HG02763 (cell line): Measurements from ENCODE around the gene TMEM131.
"Not testable (repeated sequence)": the region's sequence is repeated elsewhere in the genome, so short reads cannot be mapped to it uniquely, and the experiment has no call there.

Experiments
- ATAC-seq: cut with Tn5 transposase; IDR thresholded peaks from one replicate; pipeline ENCODE4 v1.9.1; 2021; ENCODE audit warnings: mild to moderate bottlenecking, moderate library complexity; ENCODE audit not compliant: unreplicated experiment

Gene TMEM131

GRCh38 chr2:97918818-97919217 is 76.9 kb downstream of the TMEM131 start:
- no peak for ATAC-seq

GRCh38 chr2:97917668-97918067 is 78.1 kb downstream of the TMEM131 start:
- not testable (repeated sequence) for ATAC-seq

GRCh38 chr2:97914691-97915213 is 81.0 kb downstream of the TMEM131 start:
- ATAC-seq = no peak

GRCh38 chr2:97913846-97914245 is 81.9 kb downstream of the TMEM131 start:
- ATAC-seq = no peak

GRCh38 chr2:97911922-97912575 is 83.7 kb downstream of the TMEM131 start:
- ATAC-seq = no peak

DNA sequence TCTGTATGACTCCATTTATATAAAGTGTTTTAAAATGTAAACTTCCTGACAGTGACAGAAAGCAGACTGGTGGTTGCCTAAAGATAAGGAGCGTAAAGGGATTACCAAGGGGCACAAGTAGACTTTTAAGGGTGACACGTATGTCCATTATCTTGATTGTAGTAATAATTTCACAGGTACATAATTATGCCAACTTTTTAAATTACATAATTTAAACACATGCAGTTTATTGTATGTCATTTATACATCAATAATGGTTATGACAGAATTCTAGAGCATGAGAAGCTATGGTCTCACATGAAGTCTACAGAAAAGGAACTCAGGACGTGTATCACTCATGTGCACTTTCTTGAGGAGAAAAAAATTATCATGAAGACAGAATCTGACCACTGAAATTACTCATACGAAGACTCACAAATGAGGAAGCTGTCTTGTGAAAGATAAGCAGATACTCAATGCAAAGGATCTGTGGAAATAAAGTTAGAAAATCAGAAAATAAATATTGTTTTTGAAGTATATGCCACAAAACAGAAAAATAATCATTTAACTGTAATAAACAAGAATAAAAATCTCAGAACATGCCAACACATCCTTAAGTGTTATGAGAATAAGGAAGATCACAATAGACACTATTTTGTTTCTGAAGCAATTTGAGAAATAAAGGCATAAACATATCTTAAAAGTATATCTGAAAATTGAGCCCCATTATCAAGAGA is 84.4 kb downstream of the TMEM131 start:
- peak; percentile 54 for ATAC-seq

DNA sequence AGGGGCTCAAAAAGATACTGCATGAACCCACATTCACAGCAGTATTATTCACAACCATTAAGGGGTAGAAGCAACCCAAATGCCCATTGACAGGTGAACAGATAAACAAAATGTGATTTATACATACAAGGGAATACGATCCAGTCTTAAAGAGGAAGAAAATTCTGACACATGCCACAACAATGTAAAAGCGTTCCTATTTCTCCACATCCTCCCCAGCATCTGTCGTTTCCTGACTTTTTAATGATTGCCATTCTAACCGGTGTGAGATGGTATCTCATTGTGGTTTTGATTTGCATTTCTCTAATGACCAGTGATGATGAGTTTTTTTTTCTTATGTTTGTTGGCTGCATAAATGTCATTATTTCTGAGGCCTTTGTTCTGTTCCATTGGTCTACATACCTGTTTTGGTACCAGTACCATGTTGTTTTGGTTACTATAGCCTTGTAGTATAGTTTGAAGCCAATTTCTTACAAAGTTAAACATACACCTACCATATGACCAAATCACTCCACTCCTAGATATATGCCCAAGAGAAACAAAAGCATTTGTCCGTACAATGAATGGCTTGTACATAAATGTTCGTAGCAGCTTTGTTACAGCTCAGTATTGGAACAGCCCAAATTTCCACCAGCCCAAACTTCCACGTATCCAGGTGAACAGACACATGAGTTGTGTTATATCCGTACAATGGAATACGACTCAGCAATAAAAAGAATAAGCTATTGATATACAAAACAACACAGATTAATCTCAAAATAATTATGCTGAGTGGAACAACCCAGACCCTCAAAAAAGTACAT is 85.1 kb downstream of the TMEM131 start:
- no peak for ATAC-seq

- ATAC-seq = no peak
Measured at GRCh38 chr2:97908208-97908676, 87.5 kb downstream of the TMEM131 start.

GRCh38 chr2:97907369-97908100 is 88.2 kb downstream of the TMEM131 start:
- no peak for ATAC-seq

GRCh38 chr2:97906307-97906706 is 89.4 kb downstream of the TMEM131 start:
- no peak for ATAC-seq

- ATAC-seq = no peak
Measured at GRCh38 chr2:97905294-97905693, 90.5 kb downstream of the TMEM131 start.

GRCh38 chr2:97901862-97902261 is 93.9 kb downstream of the TMEM131 start:
- ATAC-seq = no peak

GRCh38 chr2:97900806-97901205 is 94.9 kb downstream of the TMEM131 start:
- no peak for ATAC-seq

DNA sequence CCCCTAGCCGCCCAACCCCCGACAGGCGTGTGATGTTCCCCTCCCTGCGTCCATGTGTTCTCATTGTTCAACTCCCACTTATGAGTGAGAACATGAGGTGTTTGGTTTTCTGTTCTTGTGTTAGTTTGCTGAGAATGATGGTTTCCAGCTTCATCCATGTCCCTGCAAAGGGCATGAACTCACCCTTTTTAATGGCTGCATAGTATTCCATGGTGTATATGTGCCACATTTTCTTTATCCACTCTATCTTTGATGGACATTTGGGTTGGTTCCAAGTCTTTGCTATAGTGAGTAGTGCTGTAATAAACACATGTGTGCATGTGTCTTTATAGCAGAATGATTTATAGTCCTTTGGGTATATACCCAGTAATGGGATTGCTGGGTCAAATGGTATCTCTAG is 102.7 kb downstream of the TMEM131 start:
- not testable (repeated sequence) for ATAC-seq

DNA sequence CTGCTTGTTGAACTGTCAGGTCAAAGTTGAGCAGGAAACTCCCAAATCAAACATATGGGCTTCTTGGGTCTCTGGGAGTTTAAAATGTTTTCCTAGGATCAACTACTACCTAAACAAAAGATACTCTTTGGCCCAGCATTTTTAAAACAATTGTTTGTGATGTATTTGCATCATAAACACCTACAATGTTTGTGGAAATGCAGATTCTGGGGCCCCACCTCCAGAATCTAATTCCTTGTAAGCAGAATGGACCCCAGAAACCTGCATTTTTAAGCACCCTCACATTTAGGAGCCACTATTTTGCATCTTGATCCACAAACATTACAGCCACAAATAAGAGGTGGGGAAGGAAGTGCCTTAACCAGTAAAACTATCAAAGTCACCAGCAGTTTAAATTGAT is 104.1 kb downstream of the TMEM131 start:
- ATAC-seq = no peak

DNA sequence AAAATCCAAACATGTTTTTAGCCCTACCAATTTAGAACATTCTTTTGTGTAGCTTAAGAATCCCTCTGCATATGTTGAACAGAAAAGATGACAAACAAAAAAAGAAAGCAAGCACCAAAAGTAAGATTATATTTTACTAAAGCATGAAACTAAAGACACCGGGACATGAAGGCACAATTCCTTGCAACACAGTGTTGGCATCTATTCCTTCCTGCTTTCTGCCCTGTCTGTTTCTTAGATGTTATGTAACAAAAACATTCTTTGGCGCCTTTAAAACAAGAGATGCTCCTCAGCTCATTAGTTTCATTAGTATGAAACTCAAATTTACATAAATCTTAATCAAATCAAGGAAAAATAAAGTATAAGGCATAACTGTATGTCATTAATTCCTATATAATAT is 106.6 kb downstream of the TMEM131 start:
- no peak for ATAC-seq

DNA sequence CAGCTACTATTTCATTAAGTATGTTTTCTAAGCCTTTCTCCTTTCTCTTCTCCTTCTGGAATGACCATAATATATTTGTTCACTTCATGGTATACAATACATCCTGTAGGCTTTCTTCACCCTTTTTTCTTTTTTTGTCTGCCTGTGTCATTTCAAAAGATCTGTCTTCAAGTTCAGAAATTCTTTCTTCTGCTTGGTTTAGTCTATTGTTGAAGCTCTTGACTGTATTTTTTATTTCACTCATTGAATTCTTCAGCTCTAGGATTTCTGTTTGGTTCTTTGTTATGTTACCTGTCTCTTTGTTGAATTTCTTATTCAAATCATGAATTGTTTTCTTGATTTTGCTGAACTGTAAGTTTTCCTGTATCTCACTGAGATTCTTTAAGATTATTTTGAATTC is 109.9 kb downstream of the TMEM131 start:
- ATAC-seq = no peak

GRCh38 chr2:97880334-97880733 is 115.4 kb downstream of the TMEM131 start:
- no peak for ATAC-seq

DNA sequence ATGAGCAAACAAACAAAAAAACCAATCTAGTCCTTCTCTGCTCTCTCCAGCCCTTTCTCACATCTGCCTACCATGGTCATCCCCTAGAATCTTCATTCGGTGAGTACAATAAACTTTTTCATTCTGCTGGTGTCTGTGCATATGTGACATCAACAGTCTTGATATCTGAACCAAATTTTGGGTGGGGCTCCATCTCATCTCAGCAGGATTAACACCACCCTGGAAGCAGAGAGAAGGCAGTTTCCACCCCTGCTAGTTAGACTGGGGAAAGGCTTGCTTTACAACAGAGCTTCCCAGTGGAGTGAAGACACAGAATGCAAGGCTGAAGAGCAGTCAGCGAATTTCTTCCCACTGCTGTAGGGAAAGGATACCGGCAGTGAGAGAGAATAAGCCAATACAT is 116.9 kb downstream of the TMEM131 start:
- ATAC-seq = no peak

DNA sequence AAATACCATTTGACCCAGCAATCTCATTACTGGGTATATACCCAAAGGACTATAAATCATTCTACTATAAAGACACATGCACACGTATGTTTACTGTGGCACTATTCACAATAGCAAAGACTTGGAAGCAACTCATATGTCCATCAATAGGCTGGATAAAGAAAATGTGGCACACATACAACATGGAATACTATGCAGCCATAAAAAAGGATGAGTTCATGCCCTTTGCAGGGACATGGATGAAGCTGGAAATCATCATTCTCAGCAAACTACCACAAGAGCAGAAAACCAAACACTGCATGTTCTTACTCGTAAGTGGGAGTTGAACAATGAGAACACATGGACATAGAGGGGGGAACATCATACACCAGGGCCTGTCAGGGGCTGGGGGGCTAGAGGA is 117.4 kb downstream of the TMEM131 start:
- not testable (repeated sequence) for ATAC-seq
